H1 (cell line): Measurements from ENCODE around the gene TRDMT1. TPM values are rescaled to one million over a fixed set of nuclear protein-coding genes. Genes with fewer than 3 reads are reported as not detected.
A peak's percentile ranks its signal among the peaks of the same experiment; 100 is the strongest.

ENCODE experiments used
- HDAC2 ChIP-seq, 2 experiments: fragments of 300-600 bp in 1 of 2; sonication (generic) in 1 of 2; IDR thresholded peaks; 2 replicates each; pipeline ENCODE4 v1.6.1; 2011 to 2012; ENCODE audit warnings: low read depth in 2 of 2, low read length in 2 of 2, mild to moderate bottlenecking in 2 of 2, moderate library complexity in 2 of 2, borderline replicate concordance in 1 of 2, inconsistent platforms in 1 of 2
- JUN ChIP-seq: IDR thresholded peaks from 2 replicates; pipeline ENCODE4 v1.6.1; 2011; ENCODE audit warnings: low read depth, mild to moderate bottlenecking, improper control_type of control experiment, low read length
- POLR2AphosphoS5 ChIP-seq: IDR thresholded peaks from 2 replicates; pipeline ENCODE4 v1.6.1; 2011; ENCODE audit warnings: low read depth, low read length
- RFX5 ChIP-seq: IDR thresholded peaks from 2 replicates; pipeline ENCODE4 v1.6.1; 2011; ENCODE audit warnings: low read depth, low read length, improper control_type of control experiment, borderline replicate concordance
- TEAD4 ChIP-seq: IDR thresholded peaks from 2 replicates; pipeline ENCODE4 v1.6.1; 2012; ENCODE audit warnings: low read depth, low read length, inconsistent platforms, mixed read lengths
- polyA plus RNA-seq, 7 experiments: library from polyadenylated mRNA; depleted of rRNA in 3 of 7; stranded (reverse) in 5 of 7; unstranded in 2 of 7; fragments of >200 nt in 5 of 7; fragments of 200-250 nt in 2 of 7; gene quantifications; 1 replicate in 5 of 7; 2 replicates in 1 of 7; 4 replicates in 1 of 7; pipeline versions ENCODE4 v1.2.1 to v1.2.3, GENCODE V29; 2011 to 2013; ENCODE audit warnings: missing spikeins in 2 of 7, mixed read lengths in 2 of 7
- total RNA-seq: library from RNA; stranded (reverse); fragmentation: NEBNext Ultra II Directional; extraction: Animal tissue kit (Norgen Biotek cat#: 25700); gene quantifications from 2 replicates; pipeline ENCODE4 v1.2.1, GENCODE V29; 2021

TRDMT1 gene
- total and polyA plus RNA-seq, 2 of the 8 experiments (the other 6 are each of a cell fraction or from before 2014, with no cell fraction given): 7.4 to 21.4 TPM

DNA sequence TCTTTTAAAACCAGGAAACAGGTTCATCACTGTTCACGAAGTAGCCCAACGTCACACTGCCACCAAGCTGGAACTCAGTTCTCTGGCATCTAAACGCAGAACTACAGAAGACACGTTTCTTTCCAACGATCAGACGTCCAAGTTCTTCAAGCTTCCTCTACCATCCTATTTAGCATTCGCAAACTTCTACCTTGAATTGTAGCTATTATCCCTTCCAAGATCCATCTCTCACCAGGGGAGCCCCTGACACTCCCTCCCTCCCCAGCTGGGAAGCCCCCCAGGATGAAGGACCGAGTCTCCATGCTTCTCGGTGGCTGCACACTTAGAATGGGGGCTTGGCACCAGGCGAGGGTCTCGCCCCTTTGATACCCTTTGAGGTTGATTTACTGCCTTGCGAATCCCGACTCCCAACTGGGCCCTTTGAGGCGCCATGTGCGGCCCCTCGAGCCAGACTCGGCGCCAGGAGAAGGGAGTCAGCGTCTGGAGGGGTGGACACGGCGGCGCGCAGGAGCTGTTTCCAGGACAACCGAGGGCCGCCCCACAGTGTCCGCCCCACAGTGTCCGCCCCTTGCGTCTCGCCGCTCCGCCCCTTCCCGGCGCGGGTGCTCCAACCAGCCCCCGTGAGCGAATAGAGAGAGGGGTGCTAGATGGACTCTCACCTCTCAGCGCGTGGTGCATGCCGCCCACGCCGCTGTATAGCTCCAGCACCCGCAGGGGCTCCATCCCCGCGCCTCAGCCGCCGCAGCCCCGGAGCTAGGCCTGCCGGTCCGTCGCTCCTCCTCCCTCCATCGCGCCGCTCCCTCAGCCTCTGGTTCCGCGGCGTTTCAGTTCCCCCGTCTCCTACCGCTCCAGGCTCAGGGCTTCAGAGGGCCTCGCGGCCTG, at the start of gene TRDMT1 (continued):
- TF ChIP-seq TEAD4: peak; percentile 65
- TF ChIP-seq HDAC2 (IDR thresholded peaks at IDR 0.05; ENCODE audit: borderline replicate concordance in 1 of 2, low read depth in 2 of 2, low read length in 2 of 2): peak; percentile 50 to 96; a peak in 2 of 4 replicates
- TF ChIP-seq RFX5: no peak; the same call in 1 of the 2 replicates
- no peak for TF ChIP-seq JUN
- TF ChIP-seq POLR2AphosphoS5: peak; percentile 71
